ENCODE results near the gene SNX21. TPM values are rescaled to one million over a fixed set of nuclear protein-coding genes. Genes with fewer than 3 reads are reported as not detected.

Gene SNX21
- total and polyA plus RNA-seq, 7 donors, result 8.7 to 63.9 (median 24.9) TPM

DNA sequence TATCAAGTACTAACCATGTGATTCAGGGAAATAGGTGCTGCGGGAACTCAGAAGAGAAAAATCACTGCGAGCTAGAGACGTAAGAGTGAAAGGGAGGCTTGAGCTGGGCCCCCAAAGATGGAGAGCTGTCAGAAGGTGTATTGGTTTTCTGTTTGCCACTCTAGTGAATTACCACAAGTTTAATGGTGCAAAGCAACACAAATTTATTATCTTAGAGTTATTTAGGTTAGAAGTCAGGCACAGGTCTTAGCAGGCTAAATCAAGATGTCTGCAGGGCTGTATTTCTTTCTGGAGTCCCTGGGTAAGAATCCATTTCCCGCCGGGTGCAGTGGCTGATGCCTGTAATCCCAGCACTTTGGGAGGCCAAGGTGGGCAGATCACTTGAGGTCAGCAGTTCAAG lies 26.3 kb downstream of the SNX21 start:
- H3K9me3 ChIP-seq, result no peaks in the 10 kb centered on the region
- H3K4me1 ChIP-seq, result peaks cover 17% of the 10 kb centered on the region
- H3K4me3 ChIP-seq, result no peak overlapping the region
- H3K27ac ChIP-seq, result no peak overlapping the region
- TF ChIP-seq CTCF (IDR thresholded peaks at IDR 0.05), result no peak
- ATAC-seq, result no peak
- no peak for DNase-seq
- no peaks in the 10 kb centered on the region for H3K27me3 ChIP-seq (ENCODE audit: insufficient read depth in 3 of 3, low read length in 2 of 3)
- intact Hi-C loops (cut with DNase I), result no loop called here
- whole genome bisulfite sequencing, 3 donors, result 82 to 92% (median 85%) methylated on average over 5 of the region's 5 CpGs
- no peaks in the 10 kb centered on the region for H3K36me3 ChIP-seq (ENCODE audit: insufficient read depth in 1 of 2, low read depth in 1 of 2)

GRCh38 chr20:45860560-45861220 lies 27.1 kb downstream of the SNX21 start:
- H3K4me3 ChIP-seq, result no peak overlapping the region
- H3K27ac ChIP-seq, result no peak overlapping the region
- 61 to 81% (median 71%) methylated on average over 7 of the region's 7 CpGs for WGBS, 3 donors
- no peaks in the 10 kb centered on the region for H3K9me3 ChIP-seq
- DNase-seq (no peak), ATAC-seq (no peak)
- intact Hi-C loops (cut with DNase I), result no loop called here
- no peak for TF ChIP-seq CTCF (IDR thresholded peaks at IDR 0.05)
- no peaks in the 10 kb centered on the region for H3K27me3 ChIP-seq (ENCODE audit: insufficient read depth in 3 of 3, low read length in 2 of 3)
- H3K4me1 ChIP-seq, result peaks cover 10% of the 10 kb centered on the region
- H3K36me3 ChIP-seq (ENCODE audit: insufficient read depth in 1 of 2, low read depth in 1 of 2), result no peaks in the 10 kb centered on the region

GRCh38 chr20:45861221-45862075 lies 27.8 kb downstream of the SNX21 start:
- 90 to 94% (median 92%) methylated on average over 7 of the region's 7 CpGs for WGBS, 3 donors
- no peak for TF ChIP-seq CTCF (IDR thresholded peaks at IDR 0.05)

GRCh38 chr20:45863543-45864470 lies 30.2 kb downstream of the SNX21 start:
- Histone ChIP-seq H3K4me1 (no peaks in the 10 kb centered on the region), H3K4me3 (no peak overlapping the region), H3K9me3 (no peaks in the 10 kb centered on the region), H3K27ac (no peak overlapping the region), H3K36me3 (ENCODE audit: insufficient read depth in 1 of 2, low read depth in 1 of 2) (no peaks in the 10 kb centered on the region), H3K27me3 (ENCODE audit: insufficient read depth in 3 of 3, low read length in 2 of 3) (no peaks in the 10 kb centered on the region)
- TF ChIP-seq CTCF (IDR thresholded peaks at IDR 0.05), result no peak
- 89 to 92% (median 91%) methylated on average over 7 of the region's 7 CpGs for WGBS, 3 donors
- DNase-seq (no peak), ATAC-seq (no peak)
- intact Hi-C loops (cut with DNase I), result no loop called here

More at GRCh38 chr20:45861221-45862075, 27.8 kb downstream of the SNX21 start:
- DNase-seq (no peak), ATAC-seq (no peak)
- intact Hi-C loops (cut with DNase I), result no loop called here
- H3K36me3 ChIP-seq (ENCODE audit: insufficient read depth in 1 of 2, low read depth in 1 of 2), result no peaks in the 10 kb centered on the region
- H3K9me3 ChIP-seq, result no peaks in the 10 kb centered on the region
- peaks cover 2% of the 10 kb centered on the region for H3K4me1 ChIP-seq
- no peak overlapping the region for H3K27ac ChIP-seq
- no peak overlapping the region for H3K4me3 ChIP-seq
- H3K27me3 ChIP-seq (ENCODE audit: insufficient read depth in 3 of 3, low read length in 2 of 3), result no peaks in the 10 kb centered on the region
